K562 (cell line): ENCODE results near the gene LRRC59. TPM values are rescaled to one million over a fixed set of nuclear protein-coding genes. Genes with fewer than 3 reads are reported as not detected.
A peak's percentile ranks its signal among the peaks of the same experiment; 100 is the strongest.

Experiments used
- ATAC-seq: fragments of 200-7000 bp; cut with Tn5 transposase; 3 replicates; pipeline ENCODE4 v1.9.1; 2020; ENCODE audit warnings: moderate library complexity
- BruUV-seq: library from RNA; stranded (reverse); fragments of 400-500 nt; replicated peaks from 2 replicates; lab custom pipeline; 2021; lab: Mats Ljungman, UMichigan
- CTCF ChIA-PET: fragments of 300-600 bp; formaldehyde crosslinking; extraction: SDS; loops from one replicate; lab custom pipeline; 2021; ENCODE audit warnings: low intra/inter-chr PET ratio; lab: Yijun Ruan, JAX
- POLR2A ChIA-PET: fragments of 300-600, 350-650 bp; sonication (Branson Sonifier 250); formaldehyde crosslinking; extraction: SDS; loops from one replicate; lab custom pipeline; 2021; ENCODE audit warnings: antibody characterized with exemption, inconsistent platforms; lab: Yijun Ruan, JAX
- DNase-seq, 4 experiments: peaks; one replicate each; pipeline versions ENCODE4 v3.0.0 to v3.0.0-alpha.2; 2011 to 2018; ENCODE audit warnings: low spot score in 3 of 4, mixed read lengths in 3 of 4; ENCODE audit errors: extremely low read depth in 1 of 4
- FAIRE-seq: peaks from 2 replicates; lab custom pipeline; 2011; peaks lifted over from hg19 to GRCh38; lab: Jason Lieb, UNC
- H2AFZ ChIP-seq: 2 replicates; pipeline ENCODE4 v1.6.0; 2011; ENCODE audit warnings: low read depth, low read length, control low read depth, inconsistent platforms
- H3K27ac ChIP-seq: fragments of 200-600 bp; 3 replicates; pipeline ENCODE4 v1.8.0; 2011; ENCODE audit warnings: low read depth, mild to moderate bottlenecking, control low read depth, inconsistent platforms, low read length, moderate library complexity, mixed read lengths; ENCODE audit errors: extremely low read depth
- H3K27me3 ChIP-seq, 2 experiments: fragments of 300-600 bp in 1 of 2; 2 replicates in 1 of 2; 3 replicates in 1 of 2; pipeline versions ENCODE4 v1.6.0 to v1.8.0; 2011; ENCODE audit warnings: inconsistent platforms in 2 of 2, low read length in 2 of 2, mild to moderate bottlenecking in 1 of 2, mixed read lengths in 1 of 2, moderate library complexity in 1 of 2; ENCODE audit not compliant: control insufficient read depth in 2 of 2, insufficient read depth in 2 of 2
- H3K36me3 ChIP-seq: fragments of 300-600 bp; 3 replicates; pipeline ENCODE4 v1.8.0; 2011; ENCODE audit warnings: mild to moderate bottlenecking, low read length, inconsistent platforms; ENCODE audit not compliant: control insufficient read depth, insufficient read depth
- H3K4me1 ChIP-seq, 2 experiments: fragments of 200-600 bp in 1 of 2; replicated peaks in 1 of 2; 2 replicates in 1 of 2; 3 replicates in 1 of 2; pipeline versions ENCODE4 v1.5.1 to v1.8.0; 2011; ENCODE audit warnings: inconsistent platforms in 2 of 2, low read length in 2 of 2, mild to moderate bottlenecking in 1 of 2, mixed read lengths in 1 of 2, moderate library complexity in 1 of 2; ENCODE audit not compliant: control insufficient read depth in 2 of 2, insufficient read depth in 2 of 2
- H3K4me2 ChIP-seq: 2 replicates; pipeline ENCODE4 v1.6.1; 2011; ENCODE audit warnings: low read length, control low read depth, inconsistent platforms, mixed read lengths; ENCODE audit not compliant: insufficient read depth
- H3K4me3 ChIP-seq: fragments of 200-600 bp; sonication (generic), shearing (Covaris generic); 2 replicates; pipeline ENCODE4 v1.5.1; 2016; ENCODE audit warnings: control low read depth, inconsistent platforms
- H3K79me2 ChIP-seq: fragments of 200-600 bp; 3 replicates; pipeline ENCODE4 v1.8.0; 2011; ENCODE audit warnings: low read length, inconsistent platforms; ENCODE audit not compliant: control insufficient read depth, insufficient read depth
- H3K9ac ChIP-seq, 2 experiments: 2 replicates each; pipeline versions ENCODE4 v1.6.0 to v1.6.1; 2011; ENCODE audit warnings: low read depth in 2 of 2, low read length in 2 of 2, control low read depth in 1 of 2, inconsistent platforms in 1 of 2, mild to moderate bottlenecking in 1 of 2, mixed read lengths in 1 of 2; ENCODE audit not compliant: insufficient read depth in 1 of 2
- H3K9me1 ChIP-seq: one replicate; pipeline ENCODE4 v1.6.0; 2011; ENCODE audit warnings: inconsistent platforms, mild to moderate bottlenecking, low read length, moderate library complexity; ENCODE audit not compliant: control insufficient read depth, insufficient read depth
- H3K9me3 ChIP-seq: replicated peaks from 2 replicates; pipeline ENCODE4 v1.5.1; 2011; ENCODE audit warnings: low read depth, low read length, inconsistent platforms; ENCODE audit not compliant: control insufficient read depth, insufficient read depth
- H4K20me1 ChIP-seq: replicated peaks from 2 replicates; pipeline ENCODE4 v1.6.1; 2011; ENCODE audit warnings: low read length, inconsistent platforms, mixed read lengths; ENCODE audit not compliant: control insufficient read depth, insufficient read depth
- EGR1 ChIP-seq: fragments of 450-650 bp; conservative IDR thresholded peaks from 2 replicates; pipeline ENCODE4 v1.6.1; 2017; ENCODE audit warnings: mild to moderate bottlenecking
- KDM5B ChIP-seq: fragments of 200-600 bp; sonication (generic); IDR thresholded peaks from 2 replicates; pipeline ENCODE4 v1.6.1; 2012; ENCODE audit warnings: low read depth, mild to moderate bottlenecking, moderate library complexity, low read length, control low read depth, inconsistent platforms; ENCODE audit not compliant: insufficient replicate concordance
- SIN3A ChIP-seq, 2 experiments: fragments of 150-350 bp in 1 of 2; IDR thresholded peaks; 2 replicates each; pipeline ENCODE4 v1.6.1; 2011 to 2016; ENCODE audit warnings: borderline replicate concordance in 2 of 2, low read depth in 2 of 2, low read length in 2 of 2, mild to moderate bottlenecking in 2 of 2, moderate library complexity in 2 of 2; ENCODE audit not compliant: control insufficient read depth in 1 of 2
- SRF ChIP-seq, 2 experiments: fragments of 250-450, 450-650 bp in 1 of 2; sonication (Bioruptor Pico) in 1 of 2; sonication (generic) in 1 of 2; formaldehyde crosslinking; IDR thresholded peaks; 2 replicates each; pipeline versions ENCODE4 v1.5.0 to v1.5.1; 2020 to 2022; ENCODE audit warnings: mild to moderate bottlenecking in 1 of 2, missing genetic modification reagents in 1 of 2
- WGBS: fragments of 100-300 bp; shearing (Covaris generic); methylation state at CpG from one replicate; pipeline ENCODE4 v1.1.6; 2016; ENCODE audit warnings: low coverage, mixed read lengths; ENCODE audit not compliant: insufficient coverage; ENCODE audit errors: missing lambda C conversion rate; 5-methylcytosine and 5-hydroxymethylcytosine counted together
- in situ Hi-C: fragments of 300-500 bp; cut with MboI; formaldehyde crosslinking; loops from 4 replicates; pipeline ENCODE4 v1.15.0; 2018; ENCODE audit warnings: inconsistent platforms, mixed read lengths
- intact Hi-C: fragments of 100-400 bp; cut with micrococcal nuclease; formaldehyde crosslinking; loops from 2 replicates; pipeline ENCODE4 v1.14.2; 2022
- polyA plus RNA-seq, 8 experiments: library from polyadenylated mRNA; depleted of rRNA in 4 of 8; stranded (reverse) in 5 of 8; unstranded in 3 of 8; fragments of >200 nt; fragmentation: Nextera tagmentation in 2 of 8; fragmentation: Illumina TruSeq in 1 of 8; extraction: Ambion mirVana in 2 of 8; extraction: Trizol in 1 of 8; gene quantifications; 2 replicates each; pipeline versions ENCODE4 v1.2.1 to v1.2.3, GENCODE V29; 2011 to 2014; ENCODE audit warnings: inconsistent platforms in 1 of 8, missing spikeins in 1 of 8
- total RNA-seq, 7 experiments: library from RNA; depleted of rRNA in 6 of 7; stranded (reverse); fragments of >200 nt in 6 of 7; fragmentation: Illumina TruSeq in 2 of 7; extraction: Trizol in 2 of 7; gene quantifications; 2 replicates each; pipeline versions ENCODE4 v1.2.1 to v1.2.3, GENCODE V29; 2011 to 2021; ENCODE audit warnings: low replicate concordance in 1 of 7
- TF ChIP-seq, protein P1 (sequence below), 3 experiments: fragments of 200-800 bp in 1 of 3; sonication (Bioruptor generic) in 1 of 3; sonication (generic) in 1 of 3; formaldehyde crosslinking in 1 of 3; IDR thresholded peaks; 2 replicates each; pipeline versions ENCODE4 v1.6.1 to v1.8.0; 2016 to 2022; ENCODE audit warnings: mild to moderate bottlenecking in 2 of 3, missing compliant biosample characterization in 2 of 3, missing genetic modification characterization in 2 of 3, missing genetic modification reagents in 1 of 3
- TF ChIP-seq, protein P2 (sequence below): sonication (generic); formaldehyde crosslinking; IDR thresholded peaks from 2 replicates; pipeline ENCODE4 v1.8.0; 2022; ENCODE audit warnings: missing genetic modification reagents, mild to moderate bottlenecking, borderline replicate concordance
- TF ChIP-seq, protein P3 (sequence below): sonication (generic); formaldehyde crosslinking; IDR thresholded peaks from 2 replicates; pipeline ENCODE4 v1.8.0; 2023; ENCODE audit warnings: mild to moderate bottlenecking, missing genetic modification reagents
- TF ChIP-seq, protein P4 (sequence below): fragments of 200-400 bp; formaldehyde crosslinking; IDR thresholded peaks from 2 replicates; pipeline ENCODE4 v1.6.1; 2017; ENCODE audit warnings: mild to moderate bottlenecking, low read depth, low read length, moderate library complexity

Gene LRRC59
- total and polyA plus RNA-seq, 9 of the 15 experiments (the other 6 are each of a cell fraction or from before 2014, with no cell fraction given) = 27.8 to 244 (median 154) TPM

DNA sequence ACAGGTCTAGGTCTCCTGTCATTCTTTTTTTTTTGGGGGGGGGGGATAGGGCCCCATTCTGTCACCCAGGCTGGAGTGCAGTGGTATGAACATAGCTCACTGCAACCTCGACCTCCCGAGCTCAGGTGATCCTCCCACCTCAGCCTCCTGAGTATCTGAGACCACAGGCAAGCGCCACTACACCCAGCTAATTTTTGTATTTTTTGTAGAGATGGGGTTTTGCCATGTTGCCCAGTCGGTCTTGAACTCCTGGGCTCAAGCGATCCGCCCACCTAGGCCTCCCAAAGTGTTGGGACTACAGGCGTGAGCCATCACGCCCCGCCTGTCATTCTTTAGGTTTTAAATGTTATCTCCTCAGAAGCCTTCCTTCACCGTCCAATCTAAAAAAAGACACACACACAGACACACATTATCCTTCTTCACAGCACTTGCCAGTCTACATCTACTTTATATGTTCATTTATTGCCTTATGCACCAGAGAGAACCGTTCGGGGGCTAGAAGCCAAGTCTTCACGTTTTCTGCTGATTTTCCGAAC is 25.0 kb downstream of the LRRC59 start:
- Histone ChIP-seq H3K4me3 (peak overlapping the region; percentile 77), H3K9me1 (no peaks in the 10 kb centered on the region), H3K4me1 (peaks cover 5 to 8% of the 10 kb centered on the region in 2 experiments), H3K9ac (peak overlapping the region; percentile 98 to 100), H4K20me1 (no peaks in the 10 kb centered on the region), H3K9me3 (no peaks in the 10 kb centered on the region; the same call in 1 of the 2 replicates), H3K27me3 (no peaks in the 10 kb centered on the region), H3K36me3 (peaks cover 64% of the 10 kb centered on the region), H3K27ac (peak overlapping the region; percentile 99), H2AFZ (peak overlapping the region; percentile 100), H3K79me2 (peaks cover 40% of the 10 kb centered on the region), H3K4me2 (peak overlapping the region; percentile 99)
- ChIA-PET CTCF (no interaction called here), POLR2A (interaction anchor here (0.8 to 2.5 kb wide), 6 partner anchors 10 to 18 kb away, joined by 3 to 22 read pairs (median 4); no protein-coding TSS in a partner anchor)
- intact Hi-C loops (no loop called here), in situ Hi-C loops (no loop called here)
- ATAC-seq (peak; percentile 37), FAIRE-seq (no peak), DNase-seq (peak in 1 of 4 experiments; percentile 46)
- no TSS peak for BruUV-seq
- WGBS = 0% methylated on average over 14 of the region's 14 CpGs
- TF ChIP-seq KDM5B (no peak), SIN3A (IDR thresholded peaks at IDR 0.05; ENCODE audit: borderline replicate concordance in 2 of 2, control insufficient read depth in 1 of 2, low read depth in 2 of 2, low read length in 2 of 2) (0 out of 4 replicates have a peak, but pooled peaks of 1 of the 2 experiments have one; percentile 13), SRF (CRISPR knock-in tag; IDR thresholded peaks at IDR 0.05) (no peak), EGR1 (peak; percentile 39; the same call in 1 of the 2 replicates)
- TF ChIP-seq, protein P1, sequence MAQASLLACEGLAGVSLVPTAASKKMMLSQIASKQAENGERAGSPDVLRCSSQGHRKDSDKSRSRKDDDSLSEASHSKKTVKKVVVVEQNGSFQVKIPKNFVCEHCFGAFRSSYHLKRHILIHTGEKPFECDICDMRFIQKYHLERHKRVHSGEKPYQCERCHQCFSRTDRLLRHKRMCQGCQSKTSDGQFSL (CRISPR knock-in tag; IDR thresholded peaks at IDR 0.05) = 0 out of 2 replicates have a peak, but pooled peaks have one; percentile 16
- TF ChIP-seq, protein P1 (tag; IDR thresholded peaks at IDR 0.05) = no peak
- TF ChIP-seq, protein P2, sequence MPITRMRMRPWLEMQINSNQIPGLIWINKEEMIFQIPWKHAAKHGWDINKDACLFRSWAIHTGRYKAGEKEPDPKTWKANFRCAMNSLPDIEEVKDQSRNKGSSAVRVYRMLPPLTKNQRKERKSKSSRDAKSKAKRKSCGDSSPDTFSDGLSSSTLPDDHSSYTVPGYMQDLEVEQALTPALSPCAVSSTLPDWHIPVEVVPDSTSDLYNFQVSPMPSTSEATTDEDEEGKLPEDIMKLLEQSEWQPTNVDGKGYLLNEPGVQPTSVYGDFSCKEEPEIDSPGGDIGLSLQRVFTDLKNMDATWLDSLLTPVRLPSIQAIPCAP = 0 out of 2 replicates have a peak, but pooled peaks have one; percentile 2
- TF ChIP-seq, protein P3, sequence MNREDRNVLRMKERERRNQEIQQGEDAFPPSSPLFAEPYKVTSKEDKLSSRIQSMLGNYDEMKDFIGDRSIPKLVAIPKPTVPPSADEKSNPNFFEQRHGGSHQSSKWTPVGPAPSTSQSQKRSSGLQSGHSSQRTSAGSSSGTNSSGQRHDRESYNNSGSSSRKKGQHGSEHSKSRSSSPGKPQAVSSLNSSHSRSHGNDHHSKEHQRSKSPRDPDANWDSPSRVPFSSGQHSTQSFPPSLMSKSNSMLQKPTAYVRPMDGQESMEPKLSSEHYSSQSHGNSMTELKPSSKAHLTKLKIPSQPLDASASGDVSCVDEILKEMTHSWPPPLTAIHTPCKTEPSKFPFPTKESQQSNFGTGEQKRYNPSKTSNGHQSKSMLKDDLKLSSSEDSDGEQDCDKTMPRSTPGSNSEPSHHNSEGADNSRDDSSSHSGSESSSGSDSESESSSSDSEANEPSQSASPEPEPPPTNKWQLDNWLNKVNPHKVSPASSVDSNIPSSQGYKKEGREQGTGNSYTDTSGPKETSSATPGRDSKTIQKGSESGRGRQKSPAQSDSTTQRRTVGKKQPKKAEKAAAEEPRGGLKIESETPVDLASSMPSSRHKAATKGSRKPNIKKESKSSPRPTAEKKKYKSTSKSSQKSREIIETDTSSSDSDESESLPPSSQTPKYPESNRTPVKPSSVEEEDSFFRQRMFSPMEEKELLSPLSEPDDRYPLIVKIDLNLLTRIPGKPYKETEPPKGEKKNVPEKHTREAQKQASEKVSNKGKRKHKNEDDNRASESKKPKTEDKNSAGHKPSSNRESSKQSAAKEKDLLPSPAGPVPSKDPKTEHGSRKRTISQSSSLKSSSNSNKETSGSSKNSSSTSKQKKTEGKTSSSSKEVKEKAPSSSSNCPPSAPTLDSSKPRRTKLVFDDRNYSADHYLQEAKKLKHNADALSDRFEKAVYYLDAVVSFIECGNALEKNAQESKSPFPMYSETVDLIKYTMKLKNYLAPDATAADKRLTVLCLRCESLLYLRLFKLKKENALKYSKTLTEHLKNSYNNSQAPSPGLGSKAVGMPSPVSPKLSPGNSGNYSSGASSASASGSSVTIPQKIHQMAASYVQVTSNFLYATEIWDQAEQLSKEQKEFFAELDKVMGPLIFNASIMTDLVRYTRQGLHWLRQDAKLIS = 0 out of 2 replicates have a peak, but pooled peaks have one; percentile 48
- TF ChIP-seq, protein P4, sequence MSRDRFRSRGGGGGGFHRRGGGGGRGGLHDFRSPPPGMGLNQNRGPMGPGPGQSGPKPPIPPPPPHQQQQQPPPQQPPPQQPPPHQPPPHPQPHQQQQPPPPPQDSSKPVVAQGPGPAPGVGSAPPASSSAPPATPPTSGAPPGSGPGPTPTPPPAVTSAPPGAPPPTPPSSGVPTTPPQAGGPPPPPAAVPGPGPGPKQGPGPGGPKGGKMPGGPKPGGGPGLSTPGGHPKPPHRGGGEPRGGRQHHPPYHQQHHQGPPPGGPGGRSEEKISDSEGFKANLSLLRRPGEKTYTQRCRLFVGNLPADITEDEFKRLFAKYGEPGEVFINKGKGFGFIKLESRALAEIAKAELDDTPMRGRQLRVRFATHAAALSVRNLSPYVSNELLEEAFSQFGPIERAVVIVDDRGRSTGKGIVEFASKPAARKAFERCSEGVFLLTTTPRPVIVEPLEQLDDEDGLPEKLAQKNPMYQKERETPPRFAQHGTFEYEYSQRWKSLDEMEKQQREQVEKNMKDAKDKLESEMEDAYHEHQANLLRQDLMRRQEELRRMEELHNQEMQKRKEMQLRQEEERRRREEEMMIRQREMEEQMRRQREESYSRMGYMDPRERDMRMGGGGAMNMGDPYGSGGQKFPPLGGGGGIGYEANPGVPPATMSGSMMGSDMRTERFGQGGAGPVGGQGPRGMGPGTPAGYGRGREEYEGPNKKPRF = no peak
